ENCODE results near the gene CAMK1D. TPM values are rescaled to one million over a fixed set of nuclear protein-coding genes. Genes with fewer than 3 reads are reported as not detected.

Gene CAMK1D
- polyA plus RNA-seq, 1 donor (not counting 4 experiments of a cell fraction or from before 2014, with no cell fraction given) = 0.76 TPM

DNA sequence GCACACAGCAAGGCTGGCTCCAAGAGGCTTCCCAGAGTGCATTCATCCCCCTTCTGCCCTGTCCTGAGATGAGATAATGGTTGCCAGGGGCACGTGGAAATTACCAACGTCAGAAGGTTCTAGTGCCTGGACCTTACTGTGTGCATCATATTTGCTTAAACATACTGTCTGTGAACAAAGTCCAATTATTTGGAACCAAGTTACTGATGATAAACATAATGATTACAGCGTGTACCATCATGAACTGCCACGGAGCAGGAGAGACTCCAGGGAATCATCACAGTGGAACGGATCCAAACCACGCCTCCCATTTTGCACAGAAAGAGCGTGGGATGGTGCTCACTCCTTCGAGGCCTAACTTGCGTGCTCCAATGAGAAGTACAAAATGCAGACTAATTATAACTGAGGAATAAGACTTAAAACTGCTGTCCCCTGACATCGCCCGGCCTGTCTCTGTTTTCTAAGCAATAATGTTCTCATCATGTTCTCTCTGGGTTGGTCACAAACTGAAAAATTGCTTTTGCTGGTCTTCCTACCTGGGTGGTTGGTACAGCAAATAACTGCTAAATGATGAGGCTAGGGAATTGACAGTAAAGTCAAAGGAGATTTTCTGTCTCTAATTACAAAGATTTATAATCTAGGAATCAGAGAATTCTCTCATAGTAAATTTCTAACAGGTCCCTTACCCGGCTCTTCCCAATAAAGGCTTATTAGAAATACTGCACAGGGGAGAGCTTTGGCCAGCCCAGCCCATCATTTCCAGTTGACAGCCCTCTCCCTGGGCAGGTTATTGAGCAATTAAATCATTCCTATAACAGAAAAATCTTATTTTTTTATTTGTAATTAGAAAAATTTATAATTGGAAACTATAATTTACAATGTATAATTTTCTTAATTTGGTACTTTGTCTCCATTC is 182.2 kb downstream of the CAMK1D start:
- no peak overlapping the region for H2AFZ ChIP-seq (ENCODE audit: control insufficient read depth, low read length)
- no peaks in the 10 kb centered on the region for H3K9me1 ChIP-seq (ENCODE audit: control insufficient read depth, extremely low read depth, insufficient read depth, low read length)
- no peaks in the 10 kb centered on the region for H3K9me3 ChIP-seq (ENCODE audit: control insufficient read depth, low read depth, low read length)
- H3K36me3 ChIP-seq (ENCODE audit: control insufficient read depth in 2 of 2, extremely low read depth in 1 of 2, insufficient read depth in 2 of 2, low read length in 2 of 2) = no peaks in the 10 kb centered on the region
- dilution Hi-C loops (cut with MboI; ENCODE audit: extremely low pct_ligation_motif_present, low sequenced_read_pairs) = no loop called here
- no peaks in the 10 kb centered on the region for H3K79me2 ChIP-seq (ENCODE audit: control insufficient read depth, insufficient read depth, low read length)
- no peak for FAIRE-seq
- no peak for TF ChIP-seq EZH2 (IDR thresholded peaks at IDR 0.05; ENCODE audit: low read length)
- TF ChIP-seq, protein P1, sequence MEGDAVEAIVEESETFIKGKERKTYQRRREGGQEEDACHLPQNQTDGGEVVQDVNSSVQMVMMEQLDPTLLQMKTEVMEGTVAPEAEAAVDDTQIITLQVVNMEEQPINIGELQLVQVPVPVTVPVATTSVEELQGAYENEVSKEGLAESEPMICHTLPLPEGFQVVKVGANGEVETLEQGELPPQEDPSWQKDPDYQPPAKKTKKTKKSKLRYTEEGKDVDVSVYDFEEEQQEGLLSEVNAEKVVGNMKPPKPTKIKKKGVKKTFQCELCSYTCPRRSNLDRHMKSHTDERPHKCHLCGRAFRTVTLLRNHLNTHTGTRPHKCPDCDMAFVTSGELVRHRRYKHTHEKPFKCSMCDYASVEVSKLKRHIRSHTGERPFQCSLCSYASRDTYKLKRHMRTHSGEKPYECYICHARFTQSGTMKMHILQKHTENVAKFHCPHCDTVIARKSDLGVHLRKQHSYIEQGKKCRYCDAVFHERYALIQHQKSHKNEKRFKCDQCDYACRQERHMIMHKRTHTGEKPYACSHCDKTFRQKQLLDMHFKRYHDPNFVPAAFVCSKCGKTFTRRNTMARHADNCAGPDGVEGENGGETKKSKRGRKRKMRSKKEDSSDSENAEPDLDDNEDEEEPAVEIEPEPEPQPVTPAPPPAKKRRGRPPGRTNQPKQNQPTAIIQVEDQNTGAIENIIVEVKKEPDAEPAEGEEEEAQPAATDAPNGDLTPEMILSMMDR (optimal IDR thresholded peaks at IDR 0.05 in 1 of 3, IDR thresholded peaks at IDR 0.05 in 1 of 3, conservative IDR thresholded peaks at IDR 0.05 in 1 of 3; ENCODE audit: extremely low read depth in 1 of 3, insufficient read depth in 2 of 3, low read length in 3 of 3) = no peak
- no peak overlapping the region for H3K9ac ChIP-seq (ENCODE audit: control insufficient read depth, extremely low read depth, insufficient read depth, low read length)
- H3K27ac ChIP-seq (ENCODE audit: control insufficient read depth, insufficient read depth, low read length) = no peak overlapping the region
- H4K20me1 ChIP-seq (ENCODE audit: control insufficient read depth, extremely low read depth, insufficient read depth, low read length) = no peaks in the 10 kb centered on the region
- H3K4me2 ChIP-seq (ENCODE audit: control insufficient read depth, extremely low read depth, insufficient read depth, low read depth, low read length) = no peak overlapping the region
- DNase-seq (ENCODE audit: low read depth, low spot score) = no peak
- H3K4me1 ChIP-seq (ENCODE audit: control insufficient read depth, extremely low read depth, insufficient read depth, low read length) = no peaks in the 10 kb centered on the region
- H3K27me3 ChIP-seq (ENCODE audit: control insufficient read depth, extremely low read depth, insufficient read depth, low read length) = no peaks in the 10 kb centered on the region
- H3K4me3 ChIP-seq (ENCODE audit: control insufficient read depth in 2 of 3, extremely low read depth in 1 of 3, insufficient read depth in 2 of 3, low read depth in 1 of 3, low read length in 3 of 3) = no peak overlapping the region

DNA sequence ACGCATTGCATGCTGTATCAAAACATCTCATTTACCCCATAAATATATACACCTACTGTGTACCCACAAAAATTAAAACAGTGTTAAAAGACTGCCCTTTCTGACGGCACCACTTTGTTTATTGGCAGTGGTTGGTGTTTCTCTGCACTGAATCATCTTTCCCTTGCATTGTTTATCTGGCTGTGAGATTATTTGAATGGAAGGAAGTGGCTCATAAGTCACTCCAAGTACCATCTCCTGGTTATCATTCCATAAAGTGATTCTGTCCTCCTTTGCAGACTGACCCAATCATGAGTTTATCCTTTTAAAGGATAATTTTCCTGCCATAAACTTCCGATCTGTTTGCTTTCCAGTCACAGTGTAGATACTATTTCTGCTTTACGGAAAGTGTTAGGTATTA is 183.8 kb downstream of the CAMK1D start:
- Histone ChIP-seq H3K9ac (ENCODE audit: control insufficient read depth, extremely low read depth, insufficient read depth, low read length) (no peak overlapping the region), H3K4me1 (ENCODE audit: control insufficient read depth, extremely low read depth, insufficient read depth, low read length) (no peaks in the 10 kb centered on the region), H3K4me3 (ENCODE audit: control insufficient read depth in 2 of 3, extremely low read depth in 1 of 3, insufficient read depth in 2 of 3, low read depth in 1 of 3, low read length in 3 of 3) (no peak overlapping the region), H3K9me3 (ENCODE audit: control insufficient read depth, low read depth, low read length) (no peaks in the 10 kb centered on the region), H3K27me3 (ENCODE audit: control insufficient read depth, extremely low read depth, insufficient read depth, low read length) (no peaks in the 10 kb centered on the region), H2AFZ (ENCODE audit: control insufficient read depth, low read length) (no peak overlapping the region), H3K4me2 (ENCODE audit: control insufficient read depth, extremely low read depth, insufficient read depth, low read depth, low read length) (no peak overlapping the region), H3K27ac (ENCODE audit: control insufficient read depth, insufficient read depth, low read length) (no peak overlapping the region), H4K20me1 (ENCODE audit: control insufficient read depth, extremely low read depth, insufficient read depth, low read length) (no peaks in the 10 kb centered on the region), H3K79me2 (ENCODE audit: control insufficient read depth, insufficient read depth, low read length) (no peaks in the 10 kb centered on the region), H3K36me3 (ENCODE audit: control insufficient read depth in 2 of 2, extremely low read depth in 1 of 2, insufficient read depth in 2 of 2, low read length in 2 of 2) (no peaks in the 10 kb centered on the region), H3K9me1 (ENCODE audit: control insufficient read depth, extremely low read depth, insufficient read depth, low read length) (no peaks in the 10 kb centered on the region)
- FAIRE-seq (no peak), DNase-seq (ENCODE audit: low read depth, low spot score) (no peak)
- no peak for TF ChIP-seq EZH2 (IDR thresholded peaks at IDR 0.05; ENCODE audit: low read length)
- TF ChIP-seq, protein P1 (optimal IDR thresholded peaks at IDR 0.05 in 1 of 3, IDR thresholded peaks at IDR 0.05 in 1 of 3, conservative IDR thresholded peaks at IDR 0.05 in 1 of 3; ENCODE audit: extremely low read depth in 1 of 3, insufficient read depth in 2 of 3, low read length in 3 of 3) = no peak
- dilution Hi-C loops (cut with MboI; ENCODE audit: extremely low pct_ligation_motif_present, low sequenced_read_pairs) = no loop called here

Measured in keratinocyte (primary cell).